ENCODE measurements around the gene CDH23. TPM values are rescaled to one million over a fixed set of nuclear protein-coding genes. Genes with fewer than 3 reads are reported as not detected.

CDH23 gene
- total and polyA plus RNA-seq, 9 of the 15 experiments (the other 6 are each of a cell fraction or from before 2014, with no cell fraction given): 0.18 to 1.2 (median 0.47) TPM

- TF ChIP-seq NELFE (IDR thresholded peaks at IDR 0.05; ENCODE audit: insufficient read depth, insufficient read length) (no peak), DMBX1 (CRISPR knock-in tag; IDR thresholded peaks at IDR 0.05; ENCODE audit: borderline replicate concordance) (peak; percentile 77; the same call in 1 of the 2 replicates), SRF (CRISPR knock-in tag; IDR thresholded peaks at IDR 0.05) (peak in 1 of 2 experiments; percentile 93; a peak in 1 of 4 replicates), SMAD2 (IDR thresholded peaks at IDR 0.05; ENCODE audit: low read depth, low read length) (no peak), JUN (IDR thresholded peaks at IDR 0.05; ENCODE audit: borderline replicate concordance, low read depth, low read length) (no peak), JUN (CRISPR knock-in tag; IDR thresholded peaks at IDR 0.05; ENCODE audit: borderline replicate concordance) (no peak; the same call in 1 of the 2 replicates), GATAD2A (IDR thresholded peaks at IDR 0.05) (peak; percentile 63; the same call in 1 of the 2 replicates), FOXA3 (CRISPR knock-in tag; conservative IDR thresholded peaks at IDR 0.05 in 1 of 2, IDR thresholded peaks at IDR 0.05 in 1 of 2) (no peak), EWSR1 (IDR thresholded peaks at IDR 0.05; ENCODE audit: borderline replicate concordance, low read depth, partially characterized antibody) (no peak), ZBTB7A (IDR thresholded peaks at IDR 0.05; ENCODE audit: borderline replicate concordance, control insufficient read depth, low read depth, low read length) (peak; percentile 65; the same call in 1 of the 2 replicates), STAT6 (CRISPR knock-in tag; IDR thresholded peaks at IDR 0.05) (no peak), MCM7 (IDR thresholded peaks at IDR 0.05) (no peak), U2AF2 (optimal IDR thresholded peaks at IDR 0.05; ENCODE audit: low read depth, low read length) (no peak), IRF9 (tag; IDR thresholded peaks at IDR 0.05) (no peak), BRD4 (IDR thresholded peaks at IDR 0.05) (peak; percentile 40; the same call in 1 of the 2 replicates), DLX4 (CRISPR knock-in tag; IDR thresholded peaks at IDR 0.05) (no peak), ZNF140 (CRISPR knock-in tag; IDR thresholded peaks at IDR 0.05) (no peak)
- TF ChIP-seq, protein P1, sequence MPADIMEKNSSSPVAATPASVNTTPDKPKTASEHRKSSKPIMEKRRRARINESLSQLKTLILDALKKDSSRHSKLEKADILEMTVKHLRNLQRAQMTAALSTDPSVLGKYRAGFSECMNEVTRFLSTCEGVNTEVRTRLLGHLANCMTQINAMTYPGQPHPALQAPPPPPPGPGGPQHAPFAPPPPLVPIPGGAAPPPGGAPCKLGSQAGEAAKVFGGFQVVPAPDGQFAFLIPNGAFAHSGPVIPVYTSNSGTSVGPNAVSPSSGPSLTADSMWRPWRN (IDR thresholded peaks at IDR 0.05; ENCODE audit: low read depth): peak; percentile 69
- TF ChIP-seq, protein P2, sequence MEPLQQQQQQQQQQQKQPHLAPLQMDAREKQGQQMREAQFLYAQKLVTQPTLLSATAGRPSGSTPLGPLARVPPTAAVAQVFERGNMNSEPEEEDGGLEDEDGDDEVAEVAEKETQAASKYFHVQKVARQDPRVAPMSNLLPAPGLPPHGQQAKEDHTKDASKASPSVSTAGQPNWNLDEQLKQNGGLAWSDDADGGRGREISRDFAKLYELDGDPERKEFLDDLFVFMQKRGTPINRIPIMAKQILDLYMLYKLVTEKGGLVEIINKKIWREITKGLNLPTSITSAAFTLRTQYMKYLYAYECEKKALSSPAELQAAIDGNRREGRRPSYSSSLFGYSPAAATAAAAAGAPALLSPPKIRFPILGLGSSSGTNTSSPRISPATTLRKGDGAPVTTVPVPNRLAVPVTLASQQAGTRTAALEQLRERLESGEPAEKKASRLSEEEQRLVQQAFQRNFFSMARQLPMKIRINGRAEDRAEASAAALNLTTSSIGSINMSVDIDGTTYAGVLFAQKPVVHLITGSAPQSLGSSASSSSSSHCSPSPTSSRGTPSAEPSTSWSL (CRISPR knock-in tag; IDR thresholded peaks at IDR 0.05; ENCODE audit: borderline replicate concordance): no peak
- TF ChIP-seq, protein P3, sequence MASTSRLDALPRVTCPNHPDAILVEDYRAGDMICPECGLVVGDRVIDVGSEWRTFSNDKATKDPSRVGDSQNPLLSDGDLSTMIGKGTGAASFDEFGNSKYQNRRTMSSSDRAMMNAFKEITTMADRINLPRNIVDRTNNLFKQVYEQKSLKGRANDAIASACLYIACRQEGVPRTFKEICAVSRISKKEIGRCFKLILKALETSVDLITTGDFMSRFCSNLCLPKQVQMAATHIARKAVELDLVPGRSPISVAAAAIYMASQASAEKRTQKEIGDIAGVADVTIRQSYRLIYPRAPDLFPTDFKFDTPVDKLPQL (IDR thresholded peaks at IDR 0.05; ENCODE audit: extremely low read depth, insufficient read length): no peak
Observed at GRCh38 chr10:71746344-71747037, 349.8 kb downstream of the CDH23 start (continued).
